ENCODE results near the gene ZNF565. TPM values are rescaled to one million over a fixed set of nuclear protein-coding genes. Genes with fewer than 3 reads are reported as not detected.

The ZNF565 gene
- total and polyA plus RNA-seq, 2 experiments from 2014 or later: 2.1 to 2.6 TPM

- Histone ChIP-seq H3K9ac (no peak overlapping the region), H2AFZ (no peak overlapping the region), H3K9me2 (ENCODE audit: insufficient read depth) (no peaks in the 10 kb centered on the region), H3K4me2 (ENCODE audit: unreplicated experiment) (no peak overlapping the region), H4K20me1 (ENCODE audit: insufficient read depth) (no peaks in the 10 kb centered on the region), H3K9me3 (ENCODE audit: low read depth) (no peaks in the 10 kb centered on the region), H3K4me3 (no peak overlapping the region), H3K27ac (no peak overlapping the region), H3F3A (ENCODE audit: insufficient read depth) (peaks cover 15% of the 10 kb centered on the region; the same call in 1 of the 2 replicates), H3K79me2 (ENCODE audit: insufficient read depth) (peaks cover 17% of the 10 kb centered on the region), H3K27me3 (replicated peaks; ENCODE audit: insufficient read depth) (no peaks in the 10 kb centered on the region), H3K36me3 (ENCODE audit: low read depth) (peaks cover 14% of the 10 kb centered on the region), H3K4me1 (ENCODE audit: insufficient read depth) (no peaks in the 10 kb centered on the region)
- no peak for DNase-seq
- in situ Hi-C loops (cut with MboI): no loop called here
- TF ChIP-seq EZH2 (IDR thresholded peaks at IDR 0.05; ENCODE audit: insufficient read depth, poor library complexity, severe bottlenecking): no peak
- 79 to 80% methylated on average over 13 of the region's 13 CpGs for WGBS, 2 experiments (ENCODE audit: low coverage in 1 of 2, low lambda C conversion rate in 2 of 2, missing lambda C conversion rate in 2 of 2)
Observed at GRCh38 chr19:36149673-36150406, 64.6 kb downstream of the ZNF565 start.

GRCh38 chr19:36144624-36145023 is 69.8 kb downstream of the ZNF565 start:
- Histone ChIP-seq H3F3A (ENCODE audit: insufficient read depth) (0 out of 2 replicates have a peak, but pooled peaks cover 12% of the 10 kb centered on the region), H2AFZ (no peak overlapping the region), H3K9me2 (ENCODE audit: insufficient read depth) (no peaks in the 10 kb centered on the region), H3K27ac (no peak overlapping the region), H3K9ac (no peak overlapping the region), H3K4me3 (no peak overlapping the region), H4K20me1 (ENCODE audit: insufficient read depth) (peaks cover 7% of the 10 kb centered on the region; the same call in 1 of the 2 replicates), H3K9me3 (ENCODE audit: low read depth) (no peaks in the 10 kb centered on the region), H3K36me3 (ENCODE audit: low read depth) (peaks cover 31% of the 10 kb centered on the region), H3K4me2 (ENCODE audit: unreplicated experiment) (no peak overlapping the region), H3K4me1 (ENCODE audit: insufficient read depth) (0 out of 2 replicates have a peak, but pooled peaks cover 7% of the 10 kb centered on the region), H3K27me3 (replicated peaks; ENCODE audit: insufficient read depth) (no peaks in the 10 kb centered on the region), H3K79me2 (ENCODE audit: insufficient read depth) (peaks cover 57% of the 10 kb centered on the region)
- no peak for TF ChIP-seq EZH2phosphoT487 (IDR thresholded peaks at IDR 0.05; ENCODE audit: insufficient read depth, low read depth)
- TF ChIP-seq EZH2 (IDR thresholded peaks at IDR 0.05; ENCODE audit: insufficient read depth, poor library complexity, severe bottlenecking): no peak
- WGBS, 2 experiments (ENCODE audit: low coverage in 1 of 2, low lambda C conversion rate in 2 of 2, missing lambda C conversion rate in 2 of 2): 90 to 95% methylated on average over 6 of the region's 6 CpGs
- in situ Hi-C loops (cut with MboI): no loop called here
- no peak for DNase-seq

GRCh38 chr19:36142496-36142895 is 72.0 kb downstream of the ZNF565 start:
- H3K9me3 ChIP-seq (ENCODE audit: low read depth): no peaks in the 10 kb centered on the region
- H3K4me1 ChIP-seq (ENCODE audit: insufficient read depth): 0 out of 2 replicates have a peak, but pooled peaks cover 7% of the 10 kb centered on the region
- TF ChIP-seq EZH2 (IDR thresholded peaks at IDR 0.05; ENCODE audit: insufficient read depth, poor library complexity, severe bottlenecking) (no peak), EZH2phosphoT487 (IDR thresholded peaks at IDR 0.05; ENCODE audit: insufficient read depth, low read depth) (no peak)
- no peak overlapping the region for H3K9ac ChIP-seq
- H3K9me2 ChIP-seq (ENCODE audit: insufficient read depth): no peaks in the 10 kb centered on the region
- no peak overlapping the region for H2AFZ ChIP-seq
- H3K36me3 ChIP-seq (ENCODE audit: low read depth): peaks cover 31% of the 10 kb centered on the region
- H3F3A ChIP-seq (ENCODE audit: insufficient read depth): 0 out of 2 replicates have a peak, but pooled peaks cover 3% of the 10 kb centered on the region
- H3K27me3 ChIP-seq (replicated peaks; ENCODE audit: insufficient read depth): no peaks in the 10 kb centered on the region
- no peak overlapping the region for H3K4me2 ChIP-seq (ENCODE audit: unreplicated experiment)
- in situ Hi-C loops (cut with MboI): no loop called here
- peaks cover 57% of the 10 kb centered on the region for H3K79me2 ChIP-seq (ENCODE audit: insufficient read depth)
- no peak overlapping the region for H3K4me3 ChIP-seq
- no peak overlapping the region for H3K27ac ChIP-seq
- DNase-seq: no peak
- 86 to 88% methylated on average over 9 of the region's 9 CpGs for WGBS, 2 experiments (ENCODE audit: low coverage in 1 of 2, low lambda C conversion rate in 2 of 2, missing lambda C conversion rate in 2 of 2)
- peaks cover 7% of the 10 kb centered on the region; the same call in 1 of the 2 replicates for H4K20me1 ChIP-seq (ENCODE audit: insufficient read depth)

DNA sequence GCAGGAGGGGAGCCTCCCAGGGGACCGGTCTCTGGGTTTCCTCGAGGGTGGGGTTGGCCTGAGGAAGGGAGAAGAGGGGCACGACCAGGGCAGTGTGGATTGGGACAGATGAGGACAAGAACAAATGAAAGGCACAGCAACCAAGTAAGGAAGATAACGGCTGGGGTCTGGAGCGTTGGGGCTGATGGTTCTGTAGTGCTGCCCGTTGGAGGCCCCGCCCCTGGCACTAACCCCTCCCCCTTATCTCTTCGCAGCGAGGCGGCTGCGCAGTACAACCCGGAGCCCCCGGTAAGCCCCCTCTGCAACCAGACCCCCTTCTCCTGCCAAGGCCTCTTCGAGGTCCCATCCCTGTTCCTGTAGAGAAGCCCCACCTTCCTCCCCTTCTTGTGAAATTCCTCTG is 72.4 kb downstream of the ZNF565 start:
- in situ Hi-C loops (cut with MboI): no loop called here
- no peak overlapping the region for H3K9ac ChIP-seq
- H3K4me1 ChIP-seq (ENCODE audit: insufficient read depth): peaks cover 9% of the 10 kb centered on the region; the same call in 1 of the 2 replicates
- H3K9me3 ChIP-seq (ENCODE audit: low read depth): no peaks in the 10 kb centered on the region
- H2AFZ ChIP-seq: no peak overlapping the region
- H3K27me3 ChIP-seq (replicated peaks; ENCODE audit: insufficient read depth): no peaks in the 10 kb centered on the region
- no peak for DNase-seq
- 0 out of 2 replicates have a peak, but pooled peaks cover 3% of the 10 kb centered on the region for H3F3A ChIP-seq (ENCODE audit: insufficient read depth)
- H3K79me2 ChIP-seq (ENCODE audit: insufficient read depth): peaks cover 57% of the 10 kb centered on the region
- no peak overlapping the region for H3K4me3 ChIP-seq
- 94 to 97% methylated on average over 10 to 14 of the region's 14 CpGs for WGBS, 2 experiments (ENCODE audit: low coverage in 1 of 2, low lambda C conversion rate in 2 of 2, missing lambda C conversion rate in 2 of 2)
- peaks cover 7% of the 10 kb centered on the region; the same call in 1 of the 2 replicates for H4K20me1 ChIP-seq (ENCODE audit: insufficient read depth)
- H3K9me2 ChIP-seq (ENCODE audit: insufficient read depth): no peaks in the 10 kb centered on the region
- no peak overlapping the region for H3K27ac ChIP-seq
- H3K36me3 ChIP-seq (ENCODE audit: low read depth): peaks cover 31% of the 10 kb centered on the region
- no peak overlapping the region for H3K4me2 ChIP-seq (ENCODE audit: unreplicated experiment)
- TF ChIP-seq EZH2phosphoT487 (IDR thresholded peaks at IDR 0.05; ENCODE audit: insufficient read depth, low read depth): no peak
- no peak for TF ChIP-seq EZH2 (IDR thresholded peaks at IDR 0.05; ENCODE audit: insufficient read depth, poor library complexity, severe bottlenecking)

Data from GM23248 (cell line).